Measurements from ENCODE around the gene E4F1.
"Not testable (repeated sequence)": the region's sequence is repeated elsewhere in the genome, so short reads cannot be mapped to it uniquely, and the experiment has no call there.

Gene E4F1

GRCh38 chr16:2250652-2251295 lies 27.4 kb downstream of the E4F1 start:
- no peak for DNase-seq

- peak; percentile 35 for DNase-seq
Measured at GRCh38 chr16:2251296-2252111, 28.1 kb downstream of the E4F1 start, which contains the start of gene ECI1. Gene ECI1 (minus strand): TSS chr16:2251587. CDS start chr16:2251566, 21 bp downstream.

- DNase-seq, result no peak
Measured at GRCh38 chr16:2252806-2253148, 29.4 kb downstream of the E4F1 start.

- no peak for DNase-seq
Measured at GRCh38 chr16:2253293-2253692, 29.9 kb downstream of the E4F1 start.

- DNase-seq, result no peak
Measured at GRCh38 chr16:2256531-2257140, 33.2 kb downstream of the E4F1 start.

GRCh38 chr16:2257726-2258125 lies 34.3 kb downstream of the E4F1 start:
- DNase-seq, result no peak

- not testable (repeated sequence) for DNase-seq
Measured at GRCh38 chr16:2258530-2258929, 35.1 kb downstream of the E4F1 start.

GRCh38 chr16:2260250-2260649 lies 36.9 kb downstream of the E4F1 start:
- DNase-seq, result no peak

- not testable (repeated sequence) for DNase-seq
Measured at GRCh38 chr16:2263026-2263425, 39.6 kb downstream of the E4F1 start.

- DNase-seq, result not testable (repeated sequence)
Measured at GRCh38 chr16:2266887-2267286, 43.5 kb downstream of the E4F1 start.

- DNase-seq, result not testable (repeated sequence)
Measured at GRCh38 chr16:2267505-2267912, 44.1 kb downstream of the E4F1 start.

- peak; percentile 91 for DNase-seq
Measured at GRCh38 chr16:2267913-2268666, 44.7 kb downstream of the E4F1 start, which contains the start of gene RNPS1. Gene RNPS1 (minus strand): TSS chr16:2268126. CDS start chr16:2264643, 3,483 bp downstream.

- no peak for DNase-seq
Measured at GRCh38 chr16:2270070-2270462, 46.7 kb downstream of the E4F1 start.

GRCh38 chr16:2270588-2271470 lies 47.4 kb downstream of the E4F1 start:
- no peak for DNase-seq

GRCh38 chr16:2271848-2272461 lies 48.6 kb downstream of the E4F1 start:
- no peak for DNase-seq

GRCh38 chr16:2273484-2273883 lies 50.1 kb downstream of the E4F1 start:
- no peak for DNase-seq

- no peak for DNase-seq
Measured at GRCh38 chr16:2273931-2274330, 50.5 kb downstream of the E4F1 start.

- DNase-seq, result no peak
Measured at GRCh38 chr16:2275476-2276367, 52.3 kb downstream of the E4F1 start.

- DNase-seq, result no peak
Measured at GRCh38 chr16:2276368-2277195, 53.2 kb downstream of the E4F1 start.
